IPS-18a (cell line): Measurements from ENCODE around the gene PTPRT.

Experiments
- H3K27ac ChIP-seq: one replicate; pipeline ENCODE4 v1.5.1; 2013; ENCODE audit warnings: low read length
- H3K27me3 ChIP-seq: one replicate; pipeline ENCODE4 v1.6.1; 2013; ENCODE audit warnings: mild to moderate bottlenecking, low read length; ENCODE audit not compliant: control insufficient read depth, insufficient read depth
- H3K36me3 ChIP-seq: one replicate; pipeline ENCODE4 v1.6.1; 2013; ENCODE audit warnings: low read depth, low read length; ENCODE audit not compliant: control insufficient read depth
- H3K4me1 ChIP-seq: one replicate; pipeline ENCODE4 v1.6.1; 2013; ENCODE audit warnings: low read depth, low read length; ENCODE audit not compliant: control insufficient read depth
- H3K4me3 ChIP-seq: one replicate; pipeline ENCODE4 v1.5.1; 2013; ENCODE audit warnings: low read length
- H3K9ac ChIP-seq: one replicate; pipeline ENCODE4 v1.6.1; 2013; ENCODE audit warnings: mild to moderate bottlenecking, low read length, moderate library complexity
- H3K9me3 ChIP-seq: one replicate; pipeline ENCODE4 v1.6.1; 2013; ENCODE audit warnings: low read depth, low read length; ENCODE audit not compliant: control insufficient read depth

PTPRT gene

DNA sequence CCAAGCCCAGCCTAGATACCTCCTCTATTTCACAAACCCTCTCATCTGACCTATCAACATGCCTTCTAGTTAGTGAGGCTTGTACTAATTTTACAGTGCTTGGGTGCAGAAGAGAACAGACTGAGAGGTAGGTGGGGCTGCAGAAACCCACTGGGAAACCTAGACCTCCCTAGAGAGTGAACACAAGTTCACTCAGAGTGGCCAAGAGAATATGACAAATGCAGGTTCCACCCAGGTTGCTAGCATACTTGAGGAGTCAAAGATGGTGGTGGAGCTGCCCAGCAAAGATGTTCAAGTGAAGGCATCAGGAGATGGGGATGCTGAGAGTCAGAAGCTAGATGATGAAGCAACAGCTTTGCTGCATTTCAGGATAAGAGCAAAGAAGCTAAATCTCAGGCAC, 337.0 kb downstream of the PTPRT start:
- Histone ChIP-seq H3K27ac (no peak overlapping the region), H3K36me3 (no peaks in the 10 kb centered on the region), H3K9me3 (no peaks in the 10 kb centered on the region), H3K27me3 (no peaks in the 10 kb centered on the region), H3K4me1 (no peaks in the 10 kb centered on the region), H3K9ac (no peak overlapping the region), H3K4me3 (no peak overlapping the region)

DNA sequence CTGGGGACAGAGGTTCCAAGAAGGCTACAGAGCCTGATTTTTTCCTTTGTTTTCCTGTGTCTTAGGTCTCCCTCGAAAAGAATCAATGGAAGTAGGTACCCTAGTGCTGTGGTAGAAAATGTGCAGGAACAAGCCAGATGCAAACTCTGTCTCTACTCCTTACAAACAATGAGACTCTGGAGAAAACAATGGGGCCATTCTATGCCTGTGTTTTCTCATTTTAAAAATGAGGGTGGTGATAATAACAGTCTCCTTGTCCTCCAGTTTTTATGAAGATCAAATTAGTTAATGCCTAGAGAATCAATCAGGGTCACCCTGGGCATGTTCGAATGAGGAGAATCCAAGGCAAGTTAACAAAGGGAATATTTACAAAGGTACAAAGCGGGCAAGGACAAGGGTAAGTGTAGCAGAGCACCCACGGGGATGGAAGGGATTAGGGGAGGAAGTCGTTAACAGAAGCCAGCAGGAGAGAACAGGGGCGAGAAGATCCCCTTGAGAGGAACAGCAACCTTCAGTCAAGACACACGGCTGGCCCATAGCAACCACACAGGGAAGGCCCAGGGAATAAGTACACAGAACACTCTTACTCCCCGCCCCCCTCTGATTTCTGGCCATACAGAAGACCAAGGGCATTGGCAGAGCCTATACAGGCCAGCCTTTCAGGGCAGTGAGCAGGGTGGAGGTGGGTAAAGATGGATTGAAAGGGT, 342.8 kb downstream of the PTPRT start:
- no peaks in the 10 kb centered on the region for H3K4me1 ChIP-seq
- no peaks in the 10 kb centered on the region for H3K9me3 ChIP-seq
- H3K36me3 ChIP-seq: no peaks in the 10 kb centered on the region
- H3K27ac ChIP-seq: no peak overlapping the region
- H3K9ac ChIP-seq: no peak overlapping the region
- H3K27me3 ChIP-seq: no peaks in the 10 kb centered on the region
- H3K4me3 ChIP-seq: no peak overlapping the region

DNA sequence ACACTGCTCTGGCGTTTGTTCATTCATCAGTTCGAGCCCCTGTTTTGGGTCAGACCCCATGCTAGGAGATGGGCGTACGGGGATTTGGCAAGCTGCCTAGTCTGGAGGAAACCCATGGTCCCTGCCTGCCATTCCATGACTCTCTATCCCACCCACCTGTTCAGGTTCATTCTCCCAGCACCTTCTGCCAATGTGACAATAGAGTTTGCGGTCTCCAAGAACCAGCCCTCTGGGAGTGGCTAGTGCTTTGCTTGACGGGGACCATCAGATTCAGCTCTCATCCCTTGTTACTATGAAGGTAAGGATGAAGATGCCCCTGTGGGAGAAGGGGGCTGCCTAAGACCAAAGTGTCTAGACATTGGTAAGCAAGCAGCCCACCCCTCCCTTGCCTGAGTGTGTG, 345.0 kb downstream of the PTPRT start:
- Histone ChIP-seq H3K9me3 (no peaks in the 10 kb centered on the region), H3K9ac (no peak overlapping the region), H3K4me1 (no peaks in the 10 kb centered on the region), H3K36me3 (no peaks in the 10 kb centered on the region), H3K27me3 (no peaks in the 10 kb centered on the region), H3K27ac (no peak overlapping the region), H3K4me3 (no peak overlapping the region)

DNA sequence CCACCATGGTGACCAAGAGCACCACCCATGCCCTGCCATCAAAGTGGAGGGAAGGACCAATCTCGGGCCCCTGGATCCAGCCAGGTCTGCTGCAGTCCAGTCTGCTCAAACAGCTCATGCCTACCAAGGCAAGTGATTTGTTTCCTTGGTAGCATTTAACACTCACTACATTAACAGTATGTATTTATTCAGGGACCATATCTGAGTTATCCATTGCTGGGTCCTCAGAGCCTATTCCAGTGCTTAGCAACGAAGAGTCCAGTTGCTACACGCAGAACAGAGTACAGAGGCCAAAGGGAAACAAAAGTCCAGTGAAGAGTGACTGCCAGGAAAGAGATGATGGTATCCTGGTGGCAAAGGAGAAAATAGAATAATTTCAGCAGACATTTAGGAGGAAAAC, 352.2 kb downstream of the PTPRT start:
- Histone ChIP-seq H3K36me3 (no peaks in the 10 kb centered on the region), H3K4me1 (peaks cover 23% of the 10 kb centered on the region), H3K27ac (no peak overlapping the region), H3K9ac (no peak overlapping the region), H3K27me3 (no peaks in the 10 kb centered on the region), H3K9me3 (no peaks in the 10 kb centered on the region), H3K4me3 (no peak overlapping the region)

DNA sequence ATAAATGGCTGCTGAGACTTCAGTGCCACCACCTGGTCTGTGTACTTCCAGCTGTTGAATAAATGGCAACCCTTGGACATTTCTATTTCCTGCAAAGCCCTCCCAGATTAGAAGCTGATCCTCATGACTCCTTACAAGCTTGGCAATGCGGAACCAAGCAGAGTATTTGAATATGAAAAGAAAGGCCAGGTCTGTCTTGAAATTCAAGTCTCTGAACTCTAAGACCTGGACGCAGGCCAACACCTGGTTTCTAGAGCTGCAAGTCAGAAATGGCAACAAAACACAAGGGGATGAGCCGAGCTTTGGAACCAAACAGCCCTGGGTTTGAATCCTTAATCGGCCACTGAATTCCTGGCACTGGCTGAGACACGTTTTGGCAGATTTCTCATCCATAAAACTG, 353.4 kb downstream of the PTPRT start:
- no peak overlapping the region for H3K27ac ChIP-seq

DNA sequence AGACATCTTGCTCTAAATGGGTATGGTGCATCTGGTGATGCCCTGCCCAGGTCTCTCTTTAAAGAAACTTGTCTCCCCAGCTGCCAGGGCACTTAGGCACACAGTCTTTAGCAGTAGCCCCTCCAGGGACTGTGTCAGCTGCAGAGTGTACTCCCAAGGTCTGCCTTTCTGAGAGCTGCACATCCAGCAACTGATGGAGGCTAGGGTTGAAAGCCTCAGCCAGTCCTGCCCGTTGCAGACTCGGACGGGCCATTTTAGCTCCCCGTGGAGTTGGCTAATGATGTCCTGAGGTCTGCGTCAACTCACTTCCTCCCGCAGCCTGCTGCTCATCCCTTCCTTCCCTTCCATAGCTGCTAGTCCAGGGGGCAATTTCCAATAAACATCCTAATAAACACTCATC, 381.8 kb downstream of the PTPRT start:
- no peak overlapping the region for H3K27ac ChIP-seq
- H3K9ac ChIP-seq: no peak overlapping the region
- H3K4me3 ChIP-seq: no peak overlapping the region
- H3K4me1 ChIP-seq: no peaks in the 10 kb centered on the region
- no peaks in the 10 kb centered on the region for H3K27me3 ChIP-seq
- no peaks in the 10 kb centered on the region for H3K9me3 ChIP-seq
- no peaks in the 10 kb centered on the region for H3K36me3 ChIP-seq

More for the DNA sequence above, 353.4 kb downstream of the PTPRT start:
- H3K9ac ChIP-seq: no peak overlapping the region
- H3K27me3 ChIP-seq: no peaks in the 10 kb centered on the region
- peak overlapping the region; percentile 7 for H3K4me3 ChIP-seq
- peaks cover 23% of the 10 kb centered on the region for H3K4me1 ChIP-seq
- no peaks in the 10 kb centered on the region for H3K36me3 ChIP-seq
- H3K9me3 ChIP-seq: no peaks in the 10 kb centered on the region

DNA sequence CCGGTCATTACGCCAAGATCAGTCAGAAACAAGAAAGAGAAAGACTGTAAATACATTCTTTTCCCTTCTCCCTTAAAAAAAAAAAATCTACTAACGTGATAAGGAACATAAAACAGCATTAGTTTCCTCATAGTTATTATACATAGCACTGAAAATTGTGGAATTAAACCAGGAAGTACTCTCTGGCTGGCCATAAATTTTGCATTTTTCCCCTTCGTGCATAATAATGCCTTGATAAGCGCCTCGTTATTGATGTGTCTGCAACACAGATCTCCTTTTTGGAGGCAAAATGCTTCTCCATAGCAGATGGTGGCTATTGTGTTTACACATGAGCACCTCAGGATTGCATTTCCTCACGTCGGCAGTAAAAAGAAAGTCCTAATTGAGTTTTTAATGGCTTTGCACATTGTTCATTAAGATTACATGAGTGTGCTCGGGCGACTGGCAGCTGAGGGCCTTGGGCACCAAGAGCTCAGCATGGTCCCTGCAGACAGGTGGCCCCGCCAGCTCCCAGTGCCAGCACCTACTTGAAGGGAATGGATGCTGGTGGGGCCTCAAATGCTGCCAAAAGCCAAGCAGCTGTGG, 394.5 kb downstream of the PTPRT start:
- Histone ChIP-seq H3K9ac (no peak overlapping the region), H3K27me3 (no peaks in the 10 kb centered on the region), H3K9me3 (no peaks in the 10 kb centered on the region), H3K36me3 (no peaks in the 10 kb centered on the region), H3K4me3 (no peak overlapping the region), H3K4me1 (peaks cover 5% of the 10 kb centered on the region), H3K27ac (no peak overlapping the region)

DNA sequence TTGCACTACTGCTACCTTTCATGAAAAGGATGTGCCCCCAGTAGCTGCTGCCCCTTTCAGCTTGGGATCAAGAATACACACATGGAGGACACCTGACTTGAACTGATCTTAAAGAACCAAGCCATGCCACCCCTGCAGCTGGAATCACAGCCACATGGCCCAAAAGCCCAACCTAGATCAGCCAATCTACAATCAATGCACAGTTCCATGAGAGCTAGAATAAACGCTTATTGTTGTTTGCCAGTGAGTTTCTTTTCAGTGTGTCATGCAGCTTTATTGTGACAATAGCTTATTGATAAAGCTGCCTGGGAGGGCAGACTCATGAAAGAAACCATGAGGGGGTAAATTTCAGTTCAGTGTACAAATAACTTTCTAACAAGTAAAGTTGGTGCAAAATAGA, 397.7 kb downstream of the PTPRT start:
- no peak overlapping the region for H3K4me3 ChIP-seq
- no peak overlapping the region for H3K27ac ChIP-seq
- H3K9me3 ChIP-seq: no peaks in the 10 kb centered on the region
- no peaks in the 10 kb centered on the region for H3K36me3 ChIP-seq
- H3K9ac ChIP-seq: no peak overlapping the region
- peaks cover 3% of the 10 kb centered on the region for H3K4me1 ChIP-seq
- no peaks in the 10 kb centered on the region for H3K27me3 ChIP-seq

DNA sequence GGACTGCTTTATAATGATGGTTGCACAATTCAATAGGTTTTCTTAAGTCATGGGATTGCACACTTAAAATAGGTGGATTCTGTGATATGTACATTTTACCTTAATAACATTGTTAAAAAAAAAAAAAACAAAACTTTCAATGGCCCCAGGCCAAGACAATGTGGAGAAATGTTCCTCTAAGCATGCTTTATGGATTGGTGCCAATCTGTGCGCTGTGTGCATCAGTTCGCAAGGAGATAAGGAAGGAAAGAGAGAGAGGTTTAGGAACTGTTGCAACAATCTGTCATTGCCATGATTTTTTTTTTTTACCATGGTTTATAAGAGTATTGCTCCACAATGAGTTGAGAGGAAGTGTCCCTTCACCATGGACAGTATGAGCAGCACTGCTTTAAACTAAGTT, 399.6 kb downstream of the PTPRT start:
- Histone ChIP-seq H3K9me3 (no peaks in the 10 kb centered on the region), H3K4me3 (no peak overlapping the region), H3K9ac (no peak overlapping the region), H3K36me3 (no peaks in the 10 kb centered on the region), H3K27me3 (no peaks in the 10 kb centered on the region), H3K27ac (no peak overlapping the region), H3K4me1 (peaks cover under 1% of the 10 kb centered on the region)

DNA sequence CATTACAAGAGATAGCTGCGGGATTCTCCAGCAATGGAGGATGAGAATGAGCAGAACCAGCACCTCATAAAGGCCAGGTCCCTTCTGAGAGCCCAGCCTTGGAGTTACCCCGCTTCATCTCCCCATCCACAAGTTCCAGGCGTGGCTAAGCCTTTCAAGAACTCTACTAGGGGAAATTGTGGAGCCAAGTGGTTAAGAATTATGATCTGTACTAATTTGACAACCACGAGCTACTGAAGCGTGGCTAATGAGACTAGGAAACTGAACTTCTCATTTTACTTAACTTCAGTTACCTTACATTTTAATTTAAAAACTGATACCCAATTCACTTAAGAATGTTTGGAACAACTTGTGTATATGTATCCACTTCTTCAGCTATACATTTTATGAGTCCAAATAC, 401.0 kb downstream of the PTPRT start:
- H3K4me1 ChIP-seq: no peaks in the 10 kb centered on the region
- no peak overlapping the region for H3K4me3 ChIP-seq

DNA sequence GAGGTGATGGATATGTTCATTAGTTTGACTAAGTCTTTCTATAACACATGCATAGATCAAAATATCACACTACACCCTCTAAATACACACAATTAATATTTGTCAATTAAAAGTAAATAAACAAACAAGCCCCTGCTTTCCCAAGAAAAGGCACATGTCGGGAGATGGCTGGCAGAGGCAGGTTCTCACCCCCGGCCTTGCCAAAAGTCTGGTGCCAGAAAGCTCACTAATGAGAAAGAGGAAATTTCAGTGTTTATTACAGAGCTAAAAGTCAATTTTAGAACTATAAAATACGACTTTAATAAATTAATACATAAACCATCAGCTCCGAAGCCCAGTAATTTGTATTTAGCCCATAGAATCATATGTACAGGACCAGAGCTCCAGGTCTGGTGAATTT, 404.7 kb downstream of the PTPRT start:
- H3K27ac ChIP-seq: no peak overlapping the region
- H3K9me3 ChIP-seq: no peaks in the 10 kb centered on the region
- no peaks in the 10 kb centered on the region for H3K27me3 ChIP-seq
- H3K4me1 ChIP-seq: no peaks in the 10 kb centered on the region
- no peak overlapping the region for H3K4me3 ChIP-seq
- no peak overlapping the region for H3K9ac ChIP-seq
- H3K36me3 ChIP-seq: no peaks in the 10 kb centered on the region

More for the DNA sequence above, 401.0 kb downstream of the PTPRT start:
- H3K9me3 ChIP-seq: no peaks in the 10 kb centered on the region
- H3K9ac ChIP-seq: no peak overlapping the region
- H3K27me3 ChIP-seq: no peaks in the 10 kb centered on the region
- no peaks in the 10 kb centered on the region for H3K36me3 ChIP-seq
- no peak overlapping the region for H3K27ac ChIP-seq

DNA sequence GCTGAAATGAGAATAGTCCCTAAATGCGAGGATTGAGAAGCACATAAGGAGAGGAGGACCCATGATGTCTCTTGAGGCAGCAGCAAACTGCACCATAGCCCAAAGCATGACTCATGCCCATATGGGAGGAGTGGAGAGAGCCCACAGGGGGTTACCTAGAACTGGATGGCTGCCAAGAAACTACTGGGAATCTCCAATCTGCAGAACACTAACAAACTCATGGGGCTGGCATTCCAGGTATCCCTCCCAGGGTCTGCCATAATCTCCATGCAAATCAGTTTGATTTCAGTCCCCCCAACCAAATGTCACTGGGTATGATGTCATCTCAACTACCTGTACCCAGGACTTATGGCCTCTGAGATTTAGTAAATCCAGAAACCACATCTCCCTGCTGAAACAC, 410.5 kb downstream of the PTPRT start:
- H3K9ac ChIP-seq: no peak overlapping the region
- H3K36me3 ChIP-seq: no peaks in the 10 kb centered on the region
- H3K4me3 ChIP-seq: no peak overlapping the region
- no peaks in the 10 kb centered on the region for H3K27me3 ChIP-seq
- H3K27ac ChIP-seq: no peak overlapping the region
- H3K9me3 ChIP-seq: no peaks in the 10 kb centered on the region
- H3K4me1 ChIP-seq: no peaks in the 10 kb centered on the region
